Measurements from ENCODE around the gene KLK6.

KLK6 gene

DNA sequence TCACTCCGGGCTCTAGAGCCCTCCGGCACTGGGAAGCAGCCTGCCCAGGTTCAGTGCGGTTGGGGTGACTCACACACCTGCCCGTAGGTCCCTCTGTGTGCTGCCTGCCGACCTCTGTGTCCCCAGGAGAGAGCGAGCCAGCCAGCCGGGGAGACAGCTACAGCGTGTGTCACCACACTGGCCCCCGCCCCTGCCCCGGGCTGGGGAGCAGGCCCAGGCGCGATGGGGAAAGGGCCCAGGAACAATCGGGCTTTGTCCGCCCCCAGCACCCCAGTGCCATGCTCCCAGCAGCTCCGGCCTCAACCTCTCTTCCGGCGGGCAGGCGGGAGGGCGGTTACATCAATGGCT lies at the start of gene KLK6:
Gene KLK6 (minus strand): TSS at position 179 of the 348 bp plus-strand sequence. CDS start 1,487 bp downstream, outside the sequence.
- H3K4me1 ChIP-seq: no peaks in the 10 kb centered on the region
- peaks cover 5% of the 10 kb centered on the region; the same call in 1 of the 2 replicates for H3K27me3 ChIP-seq (ENCODE audit: low read depth)
- H3K4me3 ChIP-seq: no peak within 1 kb of the TSS
- in situ Hi-C loops (cut with MboI; ENCODE audit: low sequenced_read_pairs): no loop called here
- DNase-seq (ENCODE audit: low spot score in 2 of 2): no peak
- H3K36me3 ChIP-seq (replicated peaks): no peaks in the 10 kb centered on the region
- H3K9me3 ChIP-seq: no peaks in the 10 kb centered on the region

DNA sequence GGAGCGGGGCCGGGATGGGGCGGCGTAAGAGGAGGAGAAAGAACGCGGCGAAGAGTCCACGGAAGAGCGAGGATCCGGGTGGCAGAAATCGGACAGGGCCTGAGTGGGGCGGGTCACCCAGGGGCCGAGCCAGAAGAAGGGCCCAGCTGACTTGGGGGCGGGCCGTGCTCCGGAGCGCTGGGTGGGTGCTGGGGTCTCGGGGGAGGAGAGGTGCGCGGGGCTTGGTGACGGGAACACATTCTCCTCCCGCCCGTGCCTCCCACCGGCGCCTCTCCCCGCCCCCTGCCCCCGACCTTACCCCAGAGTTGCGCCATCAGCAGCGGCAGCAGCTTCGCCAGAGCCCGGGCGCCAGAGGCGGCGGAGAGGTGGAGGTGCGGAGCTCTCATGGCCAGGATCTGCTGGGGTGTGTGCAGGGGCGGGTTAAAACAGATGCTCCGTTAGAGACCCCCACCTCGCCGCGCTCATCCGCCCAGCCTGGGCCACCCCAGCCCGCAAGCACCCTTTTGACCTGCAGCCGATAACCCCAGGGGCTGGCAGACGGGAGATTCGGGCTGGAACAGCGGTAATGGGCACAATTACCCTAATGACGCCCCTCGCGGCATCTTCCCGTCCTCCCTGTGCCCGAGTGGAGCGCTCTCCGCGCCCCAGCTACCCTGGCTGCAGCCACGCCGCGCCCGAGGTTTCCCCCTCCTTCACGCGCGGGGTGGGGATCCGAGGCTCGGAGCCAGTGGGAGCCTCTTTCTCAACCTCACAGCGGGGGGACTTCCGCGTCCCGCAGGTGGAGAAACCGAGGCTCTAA lies 49.6 kb upstream of the KLK6 start:
- DNase-seq (ENCODE audit: low spot score in 2 of 2): peak in 1 of 2 experiments; percentile 58
- in situ Hi-C loops (cut with MboI; ENCODE audit: low sequenced_read_pairs): no loop called here
- peaks cover 20% of the 10 kb centered on the region for H3K27me3 ChIP-seq (ENCODE audit: low read depth)
- no peaks in the 10 kb centered on the region for H3K36me3 ChIP-seq (replicated peaks)
- no peaks in the 10 kb centered on the region; the same call in 1 of the 2 replicates for H3K4me1 ChIP-seq
- H3K9me3 ChIP-seq: no peaks in the 10 kb centered on the region
- peak overlapping the region; percentile 16 for H3K4me3 ChIP-seq

DNA sequence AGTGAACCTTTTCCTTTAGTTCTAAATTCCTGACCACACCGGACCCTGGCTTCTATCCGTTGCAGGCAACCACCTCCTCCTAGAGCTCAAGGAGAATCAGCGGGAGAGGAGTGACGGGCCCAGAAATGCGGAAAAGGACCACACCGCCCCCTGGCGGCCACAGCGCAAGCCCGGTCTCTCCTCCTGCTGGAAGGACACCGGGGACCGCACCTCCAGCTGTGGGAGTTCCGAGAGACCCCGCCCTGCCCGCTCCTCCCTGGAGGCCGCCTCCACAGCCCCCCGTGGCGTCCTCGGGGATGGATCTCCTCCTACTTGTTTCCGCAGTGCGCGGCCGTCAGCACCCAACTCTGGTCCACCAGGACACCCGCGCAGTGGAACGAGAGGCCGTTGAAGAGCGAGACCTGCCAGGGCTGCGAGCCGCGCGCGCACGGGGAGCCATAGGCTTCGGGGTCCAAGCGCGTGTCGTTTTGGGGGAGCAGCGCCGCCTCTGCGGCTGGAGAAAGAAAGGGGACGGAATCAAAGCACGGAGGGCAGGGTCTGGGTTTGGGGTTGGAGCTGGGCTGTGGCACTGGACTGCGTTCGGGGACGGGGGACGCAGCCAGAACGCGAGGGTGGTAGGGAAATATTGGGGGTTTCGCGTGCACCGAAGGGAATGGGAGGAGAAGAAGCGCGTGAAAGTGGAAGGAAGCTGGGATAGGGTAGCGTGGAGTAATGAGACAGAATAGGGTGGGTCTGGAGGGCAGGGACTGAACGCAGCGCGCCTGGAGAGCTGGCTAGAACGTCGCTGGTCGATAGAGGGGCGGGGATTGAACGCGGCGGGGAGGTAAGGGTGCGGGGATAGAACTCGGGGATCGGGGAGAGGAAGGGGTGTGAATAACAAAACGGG lies 47.6 kb upstream of the KLK6 start:
- H3K27me3 ChIP-seq (ENCODE audit: low read depth): peaks cover 20% of the 10 kb centered on the region
- H3K4me3 ChIP-seq: peak overlapping the region; percentile 14
- no peaks in the 10 kb centered on the region; the same call in 1 of the 2 replicates for H3K4me1 ChIP-seq
- no peaks in the 10 kb centered on the region for H3K36me3 ChIP-seq (replicated peaks)
- H3K9me3 ChIP-seq: no peaks in the 10 kb centered on the region
- peak; percentile 49 to 86 for DNase-seq (ENCODE audit: low spot score in 2 of 2)
- in situ Hi-C loops (cut with MboI; ENCODE audit: low sequenced_read_pairs): no loop called here

DNA sequence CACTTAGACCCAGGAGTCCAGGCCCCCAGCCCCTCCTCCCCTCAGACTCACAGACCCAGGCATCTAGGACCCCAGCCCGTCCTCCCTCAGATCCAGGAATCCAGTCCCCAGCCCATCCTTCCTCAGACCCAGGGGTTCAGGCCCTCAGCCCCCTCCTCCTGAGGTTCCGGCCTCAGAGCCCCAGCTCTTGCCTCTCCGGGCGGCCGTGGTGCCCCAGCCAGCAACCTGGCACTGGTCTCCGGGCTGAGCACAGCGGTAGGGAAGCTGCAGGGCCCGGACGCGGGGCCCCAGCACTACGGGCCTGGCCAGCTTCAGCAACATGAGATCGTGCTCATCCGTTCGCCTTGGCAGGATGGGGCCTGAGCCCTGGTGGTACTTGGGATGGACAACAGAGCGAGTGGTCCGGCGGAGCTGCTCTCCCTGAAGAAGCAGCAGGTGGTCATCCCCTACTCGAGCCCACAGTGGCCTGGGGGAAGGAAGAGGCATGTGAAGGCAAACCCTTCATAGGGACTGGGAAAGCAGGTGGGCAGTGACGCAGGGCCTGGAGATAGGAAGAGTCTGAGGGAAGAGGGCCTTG lies 46.4 kb upstream of the KLK6 start:
- H3K27me3 ChIP-seq (ENCODE audit: low read depth): peaks cover 20% of the 10 kb centered on the region
- no peak for DNase-seq (ENCODE audit: low spot score in 2 of 2)
- no peaks in the 10 kb centered on the region; the same call in 1 of the 2 replicates for H3K4me1 ChIP-seq
- H3K9me3 ChIP-seq: no peaks in the 10 kb centered on the region
- H3K4me3 ChIP-seq: no peak overlapping the region
- no peaks in the 10 kb centered on the region for H3K36me3 ChIP-seq (replicated peaks)
- in situ Hi-C loops (cut with MboI; ENCODE audit: low sequenced_read_pairs): no loop called here

DNA sequence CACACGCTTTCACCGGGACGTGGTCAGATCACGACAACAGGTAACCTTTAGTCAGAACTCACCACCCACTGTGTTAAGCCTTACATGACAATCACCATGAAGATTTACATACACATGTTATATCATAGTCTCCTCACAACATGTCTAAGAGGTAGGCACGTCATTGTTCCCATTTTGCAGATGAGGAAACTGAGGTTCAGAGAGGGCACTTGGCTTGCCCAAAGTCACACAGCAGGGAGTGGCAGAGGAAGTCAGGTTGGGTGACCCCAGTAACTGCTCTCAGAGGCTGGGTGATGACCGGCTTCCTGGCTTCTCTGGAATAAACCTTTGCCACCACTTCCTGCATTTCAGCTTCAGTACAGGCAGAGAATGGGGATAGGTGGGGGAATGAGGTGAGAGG lies 44.9 kb upstream of the KLK6 start:
- H3K36me3 ChIP-seq (replicated peaks): no peaks in the 10 kb centered on the region
- no peaks in the 10 kb centered on the region for H3K9me3 ChIP-seq
- peaks cover 17% of the 10 kb centered on the region for H3K27me3 ChIP-seq (ENCODE audit: low read depth)
- H3K4me3 ChIP-seq: no peak overlapping the region
- DNase-seq (ENCODE audit: low spot score in 2 of 2): no peak
- no peaks in the 10 kb centered on the region for H3K4me1 ChIP-seq
- in situ Hi-C loops (cut with MboI; ENCODE audit: low sequenced_read_pairs): no loop called here

DNA sequence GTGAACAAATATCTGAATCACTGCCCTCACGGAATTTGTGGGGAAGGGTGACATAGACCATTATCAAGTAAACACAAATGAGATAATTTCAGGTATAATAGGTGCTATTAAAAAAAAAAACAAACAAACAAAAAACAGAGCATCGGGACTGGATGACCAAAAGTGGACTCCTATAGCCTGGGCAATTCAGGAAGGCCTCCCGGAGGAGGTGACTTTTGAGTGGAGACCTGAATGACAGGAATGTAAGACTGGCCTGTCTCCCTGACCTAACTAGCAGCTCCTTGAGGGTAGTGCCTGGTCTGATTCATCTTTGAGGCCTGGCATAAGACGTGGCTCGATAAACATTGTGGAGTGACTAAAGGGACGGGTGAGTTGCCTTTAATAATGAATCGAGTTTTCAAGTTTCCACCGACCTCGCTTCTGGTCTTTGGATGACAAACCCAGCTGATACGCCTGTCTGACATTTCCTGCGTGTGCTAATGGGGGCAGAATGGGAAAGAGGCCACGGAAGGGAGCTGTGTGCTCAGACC lies 43.3 kb upstream of the KLK6 start:
- Histone ChIP-seq H3K4me1 (no peaks in the 10 kb centered on the region), H3K27me3 (ENCODE audit: low read depth) (peaks cover 10% of the 10 kb centered on the region), H3K4me3 (no peak overlapping the region), H3K36me3 (replicated peaks) (no peaks in the 10 kb centered on the region), H3K9me3 (no peaks in the 10 kb centered on the region)
- in situ Hi-C loops (cut with MboI; ENCODE audit: low sequenced_read_pairs): no loop called here
- DNase-seq (ENCODE audit: low spot score in 2 of 2): no peak

DNA sequence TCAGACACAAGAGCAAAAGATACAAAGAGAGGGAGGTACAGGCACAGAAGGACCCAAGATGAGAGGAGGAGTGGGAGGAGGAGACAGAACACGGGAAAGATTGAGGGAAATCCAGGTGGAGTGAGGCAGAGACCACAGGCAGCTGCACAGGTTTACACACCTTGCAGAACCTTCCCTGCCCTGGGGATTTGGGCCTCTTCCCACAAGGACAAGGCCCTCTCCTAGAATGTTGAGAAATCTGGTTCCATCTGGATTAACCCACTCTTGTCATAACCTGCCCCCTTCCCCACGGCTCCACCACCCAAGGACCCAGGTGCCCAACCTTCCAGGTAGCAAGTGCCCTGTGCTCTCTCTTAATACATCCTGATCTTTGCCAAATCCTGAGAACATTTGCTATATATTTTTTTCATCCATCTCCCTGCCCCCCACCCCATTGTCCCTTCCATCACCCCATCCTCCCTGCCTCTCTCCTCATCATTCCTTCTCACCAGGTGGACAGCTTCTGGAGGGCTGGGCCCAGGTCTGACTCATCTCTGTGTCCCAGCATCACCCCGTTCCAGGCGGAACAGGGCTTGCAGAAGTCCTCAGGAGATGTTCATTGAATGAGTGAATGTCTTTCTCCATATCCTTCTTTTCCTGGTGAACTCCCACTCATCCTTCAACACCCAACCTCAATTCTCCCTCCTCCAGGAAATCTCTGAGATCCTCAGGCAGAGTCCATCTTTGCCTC lies 40.8 kb upstream of the KLK6 start:
- no peak for DNase-seq (ENCODE audit: low spot score in 2 of 2)
- peaks cover 9% of the 10 kb centered on the region for H3K27me3 ChIP-seq (ENCODE audit: low read depth)
- in situ Hi-C loops (cut with MboI; ENCODE audit: low sequenced_read_pairs): no loop called here
- H3K4me3 ChIP-seq: no peak overlapping the region
- H3K4me1 ChIP-seq: no peaks in the 10 kb centered on the region
- H3K36me3 ChIP-seq (replicated peaks): no peaks in the 10 kb centered on the region
- H3K9me3 ChIP-seq: no peaks in the 10 kb centered on the region

DNA sequence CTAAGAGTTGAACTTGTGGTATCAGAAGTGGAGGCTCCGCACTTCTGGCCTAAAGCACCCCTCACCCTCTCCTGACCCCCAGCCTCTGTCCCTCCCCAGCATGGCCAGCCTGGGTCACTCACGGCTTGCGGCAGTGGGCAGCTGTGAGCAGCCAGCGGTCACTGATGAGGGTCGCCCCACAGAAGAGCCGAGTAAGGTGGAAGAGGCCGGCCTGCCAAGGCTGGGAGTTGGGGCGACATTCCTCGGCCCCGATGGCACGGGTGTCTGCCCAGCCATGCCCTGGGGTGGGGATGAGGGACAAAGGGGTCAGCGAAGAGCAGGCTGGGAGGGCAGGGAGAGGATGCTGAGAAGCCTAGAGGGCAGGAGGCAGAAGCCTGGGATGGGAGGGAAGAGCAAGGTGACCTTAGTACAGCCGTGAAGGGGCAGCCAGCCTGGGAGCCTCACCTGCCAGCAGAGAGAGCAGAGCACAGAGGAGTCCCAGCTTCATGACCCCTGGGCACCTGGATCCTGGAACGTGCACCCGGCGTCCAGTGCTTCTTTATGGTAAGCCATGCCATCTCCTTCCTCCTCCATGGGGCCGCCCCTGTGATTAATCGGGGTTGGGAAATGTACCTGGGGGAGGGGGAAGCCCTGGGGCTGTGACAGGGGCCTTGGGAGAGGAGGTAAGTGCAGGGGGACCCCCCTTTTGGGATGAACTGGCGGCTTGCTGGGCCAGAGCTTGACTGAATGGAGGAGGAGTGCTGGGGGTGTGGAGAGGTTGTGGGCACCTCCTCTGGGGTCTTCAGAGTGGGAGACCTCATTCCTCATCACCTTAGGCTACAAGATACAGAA lies 39.9 kb upstream of the KLK6 start:
- no peak overlapping the region for H3K4me3 ChIP-seq
- no peak for DNase-seq (ENCODE audit: low spot score in 2 of 2)
- no peaks in the 10 kb centered on the region for H3K9me3 ChIP-seq
- in situ Hi-C loops (cut with MboI; ENCODE audit: low sequenced_read_pairs): no loop called here
- peaks cover 9% of the 10 kb centered on the region for H3K27me3 ChIP-seq (ENCODE audit: low read depth)
- H3K4me1 ChIP-seq: no peaks in the 10 kb centered on the region
- H3K36me3 ChIP-seq (replicated peaks): no peaks in the 10 kb centered on the region

DNA sequence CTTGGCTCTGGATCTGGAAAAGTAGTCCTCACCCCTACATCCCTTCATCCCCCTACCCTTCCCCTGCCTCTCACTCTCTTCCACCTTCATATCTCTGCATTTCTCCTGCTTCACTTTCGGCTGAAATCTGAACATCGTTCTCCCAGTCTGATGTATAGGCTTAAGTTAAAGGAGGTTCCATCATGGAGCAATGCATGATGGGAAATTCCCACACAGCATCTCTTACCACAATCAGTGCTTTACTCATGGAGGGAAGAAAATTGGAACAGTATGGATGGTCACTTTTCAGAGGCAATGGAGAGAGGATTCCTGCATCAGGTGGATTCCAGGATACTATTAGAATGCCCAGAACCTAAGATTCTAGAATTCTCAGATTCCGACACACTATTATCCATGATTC lies 38.1 kb upstream of the KLK6 start:
- H3K4me1 ChIP-seq: no peaks in the 10 kb centered on the region
- no peaks in the 10 kb centered on the region for H3K36me3 ChIP-seq (replicated peaks)
- no peak for DNase-seq (ENCODE audit: low spot score in 2 of 2)
- no peak overlapping the region for H3K4me3 ChIP-seq
- H3K9me3 ChIP-seq: no peaks in the 10 kb centered on the region
- in situ Hi-C loops (cut with MboI; ENCODE audit: low sequenced_read_pairs): no loop called here
- peaks cover 9% of the 10 kb centered on the region for H3K27me3 ChIP-seq (ENCODE audit: low read depth)

DNA sequence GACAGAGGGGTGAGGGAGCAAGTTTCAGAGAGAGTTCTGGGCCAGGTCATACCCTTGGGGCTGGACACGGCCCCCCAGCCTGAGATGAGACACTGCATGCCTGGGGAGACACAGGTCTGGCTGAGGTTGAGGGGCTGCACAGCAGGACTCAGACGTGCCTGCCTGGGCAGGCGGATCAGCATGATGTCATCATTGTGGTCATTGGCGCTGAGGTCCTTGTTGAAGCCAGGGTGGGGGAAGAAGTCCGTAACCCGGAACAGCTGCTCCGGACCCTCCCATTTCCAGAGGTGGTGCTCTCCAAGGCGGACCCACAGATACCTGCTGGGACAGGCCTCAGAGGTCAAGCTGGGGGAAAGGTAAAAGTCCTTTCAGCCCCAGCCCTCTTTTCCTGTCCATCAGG lies 37.0 kb upstream of the KLK6 start:
- Histone ChIP-seq H3K9me3 (no peaks in the 10 kb centered on the region), H3K4me1 (no peaks in the 10 kb centered on the region), H3K4me3 (no peak overlapping the region), H3K27me3 (ENCODE audit: low read depth) (peaks cover 9% of the 10 kb centered on the region), H3K36me3 (replicated peaks) (no peaks in the 10 kb centered on the region)
- no peak for DNase-seq (ENCODE audit: low spot score in 2 of 2)
- in situ Hi-C loops (cut with MboI; ENCODE audit: low sequenced_read_pairs): no loop called here

DNA sequence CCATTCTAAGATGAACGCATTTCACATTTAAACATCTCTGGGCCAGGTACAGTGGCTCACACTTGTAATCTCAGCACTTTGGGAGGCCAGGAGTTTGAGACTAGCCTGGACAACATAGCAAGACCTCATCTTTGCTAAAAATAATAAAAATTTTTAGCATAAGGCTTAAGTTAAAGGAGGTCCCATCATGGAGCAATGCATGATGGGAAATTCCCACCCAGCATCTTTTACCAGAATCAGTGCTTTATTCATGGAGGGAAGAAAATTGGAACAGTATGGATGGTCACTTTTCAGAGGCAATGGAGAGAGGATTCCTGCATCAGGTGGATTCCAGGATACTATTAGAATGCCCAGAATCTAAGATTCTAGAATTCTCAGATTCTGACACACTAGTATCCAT lies 35.9 kb upstream of the KLK6 start:
- Histone ChIP-seq H3K36me3 (replicated peaks) (no peaks in the 10 kb centered on the region), H3K9me3 (no peaks in the 10 kb centered on the region), H3K4me3 (no peak overlapping the region), H3K27me3 (ENCODE audit: low read depth) (peaks cover 9% of the 10 kb centered on the region), H3K4me1 (no peaks in the 10 kb centered on the region)
- no peak for DNase-seq (ENCODE audit: low spot score in 2 of 2)
- in situ Hi-C loops (cut with MboI; ENCODE audit: low sequenced_read_pairs): no loop called here

DNA sequence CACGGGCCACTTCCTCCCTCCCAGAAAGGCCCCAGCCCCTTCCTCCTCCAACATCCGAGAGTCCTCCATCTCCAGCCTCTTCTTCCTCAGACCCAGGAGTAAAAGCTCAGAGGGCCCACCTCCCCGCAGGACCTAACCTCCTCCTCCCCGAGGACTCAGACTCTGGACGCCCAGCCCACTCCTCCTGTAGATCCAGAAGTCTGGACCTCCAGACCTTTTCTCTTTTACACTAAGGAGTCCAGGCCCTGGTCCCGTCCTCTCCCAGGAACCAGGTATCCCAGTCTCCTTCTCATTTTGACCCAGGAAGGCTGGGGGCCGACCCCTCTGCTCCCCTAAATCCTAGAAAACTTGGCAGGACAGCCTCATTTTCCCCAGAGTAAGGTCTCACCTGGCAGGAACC lies 33.9 kb upstream of the KLK6 start:
- no peak for DNase-seq (ENCODE audit: low spot score in 2 of 2)
- Histone ChIP-seq H3K36me3 (replicated peaks) (no peaks in the 10 kb centered on the region), H3K4me3 (no peak overlapping the region), H3K27me3 (ENCODE audit: low read depth) (peaks cover 5% of the 10 kb centered on the region), H3K9me3 (no peaks in the 10 kb centered on the region), H3K4me1 (no peaks in the 10 kb centered on the region)
- in situ Hi-C loops (cut with MboI; ENCODE audit: low sequenced_read_pairs): no loop called here
